Neural progenitor cell (in vitro differentiated cells): ENCODE data around the gene SPACA7. TPM values are rescaled to one million over a fixed set of nuclear protein-coding genes. Genes with fewer than 3 reads are reported as not detected.

Experiments
- DNase-seq: peaks from one replicate; pipeline ENCODE4 v3.0.0-alpha.2; 2016; ENCODE audit warnings: low spot score
- H2AFZ ChIP-seq: fragments of 200-600 bp; sonication (generic); replicated peaks from 2 replicates; pipeline ENCODE4 v1.6.1; 2016; ENCODE audit warnings: antibody characterized with exemption
- H3F3A ChIP-seq: fragments of 200-600 bp; sonication (generic); 2 replicates; pipeline ENCODE4 v1.6.1; 2016; ENCODE audit warnings: antibody characterized with exemption, low read depth
- H3K27ac ChIP-seq: fragments of 200-600 bp; sonication (generic); 2 replicates; pipeline ENCODE4 v1.5.1; 2016; ENCODE audit warnings: mild to moderate bottlenecking
- H3K27me3 ChIP-seq: fragments of 200-600 bp; sonication (generic); 2 replicates; pipeline ENCODE4 v1.6.1; 2016; ENCODE audit warnings: mild to moderate bottlenecking, moderate library complexity
- H3K36me3 ChIP-seq: fragments of 200-600 bp; sonication (generic); 2 replicates; pipeline ENCODE4 v1.5.1; 2016
- H3K4me1 ChIP-seq: fragments of 200-600 bp; sonication (generic); 2 replicates; pipeline ENCODE4 v1.6.1; 2016; ENCODE audit warnings: mixed run types
- H3K4me2 ChIP-seq: fragments of 200-600 bp; sonication (generic); 2 replicates; pipeline ENCODE4 v1.6.1; 2016
- H3K4me3 ChIP-seq: fragments of 200-600 bp; sonication (generic); 2 replicates; pipeline ENCODE4 v1.5.1; 2016
- H3K79me2 ChIP-seq: fragments of 200-600 bp; sonication (generic); 2 replicates; pipeline ENCODE4 v1.6.1; 2016; ENCODE audit warnings: low read depth
- H3K9ac ChIP-seq: fragments of 200-600 bp; sonication (generic); 2 replicates; pipeline ENCODE4 v1.6.1; 2016
- H3K9me3 ChIP-seq: fragments of 200-600 bp; sonication (generic); 2 replicates; pipeline ENCODE4 v1.5.1; 2016; ENCODE audit warnings: low read depth
- H4K20me1 ChIP-seq: fragments of 200-600 bp; sonication (generic); 2 replicates; pipeline ENCODE4 v1.6.1; 2016; ENCODE audit warnings: low read depth
- H3K27ac Mint-ChIP-seq: 3 replicates; pipeline ENCODE4 v1.8.0; 2021; ENCODE audit warnings: mixed read lengths
- H3K27me3 Mint-ChIP-seq: 2 replicates; pipeline ENCODE4 v1.8.0; 2022; ENCODE audit warnings: low read depth, mild to moderate bottlenecking, inconsistent platforms, moderate library complexity, mixed read lengths; ENCODE audit not compliant: insufficient read depth
- H3K36me3 Mint-ChIP-seq: 3 replicates; pipeline ENCODE4 v1.8.0; 2021; ENCODE audit warnings: mixed read lengths
- H3K4me1 Mint-ChIP-seq: 3 replicates; pipeline ENCODE4 v1.8.0; 2021; ENCODE audit warnings: mixed read lengths
- H3K4me3 Mint-ChIP-seq: 3 replicates; pipeline ENCODE4 v1.8.0; 2021; ENCODE audit warnings: mild to moderate bottlenecking, moderate library complexity, mixed read lengths
- H3K9me3 Mint-ChIP-seq: 3 replicates; pipeline ENCODE4 v1.8.0; 2020; ENCODE audit warnings: mixed read lengths
- CTCF ChIP-seq: fragments of 200-600 bp; sonication (generic); IDR thresholded peaks from 2 replicates; pipeline ENCODE4 v1.5.1; 2017; ENCODE audit warnings: antibody characterized with exemption, mild to moderate bottlenecking
- EZH2 ChIP-seq: fragments of 200-600 bp; sonication (generic); IDR thresholded peaks from 2 replicates; pipeline ENCODE4 v1.6.1; 2017; ENCODE audit warnings: antibody characterized with exemption, mild to moderate bottlenecking, moderate library complexity
- EZH2phosphoT487 ChIP-seq: fragments of 200-600 bp; sonication (generic); IDR thresholded peaks from 2 replicates; pipeline ENCODE4 v1.6.1; 2017; ENCODE audit warnings: antibody characterized with exemption
- total RNA-seq: library from RNA; depleted of rRNA; stranded (reverse); fragments of >200 nt; gene quantifications from 2 replicates; pipeline ENCODE4 v1.2.3, GENCODE V29; 2015; ENCODE audit warnings: low replicate concordance

Gene SPACA7
- total RNA-seq, 1 donor from 2014 or later: not detected

- TF ChIP-seq CTCF (no peak), EZH2 (no peak), EZH2phosphoT487 (no peak)
- Mint-ChIP-seq H3K36me3 (no peaks in the 10 kb centered on the region), H3K27ac (no peak overlapping the region), H3K4me3 (no peak overlapping the region), H3K4me1 (no peaks in the 10 kb centered on the region), H3K27me3 (no peaks in the 10 kb centered on the region), H3K9me3 (peaks cover 22% of the 10 kb centered on the region)
- no peak overlapping the region for H3K4me3 ChIP-seq
- H3K27me3 ChIP-seq: no peaks in the 10 kb centered on the region
- no peak overlapping the region for H3K9ac ChIP-seq
- H2AFZ ChIP-seq: no peak overlapping the region
- H3K4me2 ChIP-seq: no peak overlapping the region
- H3F3A ChIP-seq: no peaks in the 10 kb centered on the region
- no peak overlapping the region for H3K27ac ChIP-seq
- H3K36me3 ChIP-seq: no peaks in the 10 kb centered on the region
- H4K20me1 ChIP-seq: no peaks in the 10 kb centered on the region
- H3K9me3 ChIP-seq: no peaks in the 10 kb centered on the region
- H3K4me1 ChIP-seq: no peaks in the 10 kb centered on the region
- no peak for DNase-seq
- H3K79me2 ChIP-seq: no peaks in the 10 kb centered on the region
Observed at GRCh38 chr13:112466132-112467058, 90.2 kb downstream of the SPACA7 start.

GRCh38 chr13:112467236-112467635, 91.1 kb downstream of the SPACA7 start:
- Histone ChIP-seq H3K79me2 (no peaks in the 10 kb centered on the region), H3K27me3 (no peaks in the 10 kb centered on the region), H3F3A (no peaks in the 10 kb centered on the region), H3K9ac (no peak overlapping the region), H3K4me3 (no peak overlapping the region), H3K36me3 (no peaks in the 10 kb centered on the region), H3K4me1 (no peaks in the 10 kb centered on the region), H2AFZ (no peak overlapping the region), H4K20me1 (no peaks in the 10 kb centered on the region), H3K4me2 (no peak overlapping the region), H3K9me3 (no peaks in the 10 kb centered on the region), H3K27ac (no peak overlapping the region)
- Mint-ChIP-seq H3K4me3 (no peak overlapping the region), H3K36me3 (no peaks in the 10 kb centered on the region), H3K27ac (no peak overlapping the region), H3K27me3 (no peaks in the 10 kb centered on the region), H3K9me3 (peaks cover 14% of the 10 kb centered on the region), H3K4me1 (no peaks in the 10 kb centered on the region)
- DNase-seq: no peak
- no peak for TF ChIP-seq CTCF
- no peak for TF ChIP-seq EZH2
- no peak for TF ChIP-seq EZH2phosphoT487

GRCh38 chr13:112468069-112468468, 91.9 kb downstream of the SPACA7 start:
- no peaks in the 10 kb centered on the region for H3F3A ChIP-seq
- Mint-ChIP-seq H3K27ac (no peak overlapping the region), H3K27me3 (no peaks in the 10 kb centered on the region), H3K9me3 (peaks cover 10% of the 10 kb centered on the region), H3K36me3 (no peaks in the 10 kb centered on the region), H3K4me3 (no peak overlapping the region), H3K4me1 (no peaks in the 10 kb centered on the region)
- no peak overlapping the region for H3K4me3 ChIP-seq
- no peak overlapping the region for H3K4me2 ChIP-seq
- no peaks in the 10 kb centered on the region for H3K79me2 ChIP-seq
- H3K9ac ChIP-seq: no peak overlapping the region
- no peak overlapping the region for H2AFZ ChIP-seq
- no peaks in the 10 kb centered on the region for H3K36me3 ChIP-seq
- TF ChIP-seq EZH2: no peak
- no peak for TF ChIP-seq EZH2phosphoT487
- TF ChIP-seq CTCF: no peak
- H3K9me3 ChIP-seq: no peaks in the 10 kb centered on the region
- H3K27me3 ChIP-seq: no peaks in the 10 kb centered on the region
- H3K27ac ChIP-seq: no peak overlapping the region
- H4K20me1 ChIP-seq: no peaks in the 10 kb centered on the region
- DNase-seq: no peak
- H3K4me1 ChIP-seq: no peaks in the 10 kb centered on the region
